GM12892 (cell line): ENCODE measurements around the gene DLGAP1.

ENCODE experiments used
- DNase-seq: peaks from one replicate; pipeline ENCODE4 v3.0.0; 2011; ENCODE audit not compliant: insufficient read length
- FAIRE-seq: peaks from 2 replicates; lab custom pipeline; 2011; peaks lifted over from hg19 to GRCh38; lab: Jason Lieb, UNC
- POLR2A ChIP-seq: IDR thresholded peaks from 2 replicates; pipeline ENCODE4 v1.6.1; 2011; ENCODE audit warnings: low read depth, low read length, control low read depth
- POLR2AphosphoS5 ChIP-seq: IDR thresholded peaks from 2 replicates; pipeline ENCODE4 v1.6.1; 2011; ENCODE audit warnings: low read depth, low read length, control low read depth
- TAF1 ChIP-seq: IDR thresholded peaks from 2 replicates; pipeline ENCODE4 v1.6.1; 2011; ENCODE audit warnings: low read depth, mild to moderate bottlenecking, control low read depth, low read length, borderline replicate concordance

DLGAP1 gene

GRCh38 chr18:4285525-4285924, 169.6 kb downstream of the DLGAP1 start:
- DNase-seq = no peak
- no peak for FAIRE-seq
- TF ChIP-seq POLR2A = no peak
- TF ChIP-seq TAF1 = no peak
- no peak for TF ChIP-seq POLR2AphosphoS5

GRCh38 chr18:4284528-4284927, 170.6 kb downstream of the DLGAP1 start:
- TF ChIP-seq POLR2A = no peak
- TF ChIP-seq POLR2AphosphoS5 = no peak
- TF ChIP-seq TAF1 = no peak
- DNase-seq (no peak), FAIRE-seq (no peak)

- no peak for FAIRE-seq
- no peak for TF ChIP-seq POLR2AphosphoS5
- no peak for TF ChIP-seq TAF1
- no peak for TF ChIP-seq POLR2A
- no peak for DNase-seq
These were observed 171.3 kb downstream of the DLGAP1 start for GRCh38 chr18:4283746-4284291.

GRCh38 chr18:4282954-4283353, 172.2 kb downstream of the DLGAP1 start:
- TF ChIP-seq POLR2AphosphoS5 = no peak
- no peak for FAIRE-seq
- no peak for DNase-seq

GRCh38 chr18:4276953-4277585, 178.0 kb downstream of the DLGAP1 start:
- no peak for DNase-seq
- no peak for FAIRE-seq
- TF ChIP-seq POLR2AphosphoS5 = no peak
- TF ChIP-seq POLR2A = no peak
- TF ChIP-seq TAF1 = no peak

GRCh38 chr18:4271952-4272351, 183.2 kb downstream of the DLGAP1 start:
- TF ChIP-seq POLR2AphosphoS5 = no peak
- no peak for TF ChIP-seq TAF1
- TF ChIP-seq POLR2A = no peak
- DNase-seq (no peak), FAIRE-seq (no peak)

GRCh38 chr18:4270988-4271387, 184.1 kb downstream of the DLGAP1 start:
- no peak for TF ChIP-seq TAF1
- TF ChIP-seq POLR2A = no peak
- TF ChIP-seq POLR2AphosphoS5 = no peak
- FAIRE-seq (no peak), DNase-seq (no peak)

- TF ChIP-seq POLR2A = no peak
- TF ChIP-seq TAF1 = no peak
- no peak for TF ChIP-seq POLR2AphosphoS5
- DNase-seq (no peak), FAIRE-seq (no peak)
These were observed 185.1 kb downstream of the DLGAP1 start for GRCh38 chr18:4270016-4270415.

GRCh38 chr18:4267641-4268040, 187.5 kb downstream of the DLGAP1 start:
- FAIRE-seq = no peak
- TF ChIP-seq POLR2A = no peak
- no peak for TF ChIP-seq TAF1
- TF ChIP-seq POLR2AphosphoS5 = no peak
- no peak for DNase-seq

- no peak for TF ChIP-seq TAF1
- no peak for FAIRE-seq
- DNase-seq = no peak
These were observed 190.7 kb downstream of the DLGAP1 start for GRCh38 chr18:4264347-4264791.

GRCh38 chr18:4260107-4260506, 195.0 kb downstream of the DLGAP1 start:
- TF ChIP-seq POLR2AphosphoS5 = no peak

GRCh38 chr18:4256766-4257417, 198.2 kb downstream of the DLGAP1 start:
- FAIRE-seq (no peak), DNase-seq (no peak)
- TF ChIP-seq POLR2A (no peak), TAF1 (no peak), POLR2AphosphoS5 (no peak)

More at GRCh38 chr18:4260107-4260506, 195.0 kb downstream of the DLGAP1 start:
- no peak for DNase-seq
- FAIRE-seq = no peak
